ENCODE data around the gene ZBTB22. TPM values are rescaled to one million over a fixed set of nuclear protein-coding genes. Genes with fewer than 3 reads are reported as not detected.

The ZBTB22 gene
- polyA plus RNA-seq, 1 donor (not counting 4 experiments of a cell fraction or from before 2014, with no cell fraction given): 6.5 TPM

DNA sequence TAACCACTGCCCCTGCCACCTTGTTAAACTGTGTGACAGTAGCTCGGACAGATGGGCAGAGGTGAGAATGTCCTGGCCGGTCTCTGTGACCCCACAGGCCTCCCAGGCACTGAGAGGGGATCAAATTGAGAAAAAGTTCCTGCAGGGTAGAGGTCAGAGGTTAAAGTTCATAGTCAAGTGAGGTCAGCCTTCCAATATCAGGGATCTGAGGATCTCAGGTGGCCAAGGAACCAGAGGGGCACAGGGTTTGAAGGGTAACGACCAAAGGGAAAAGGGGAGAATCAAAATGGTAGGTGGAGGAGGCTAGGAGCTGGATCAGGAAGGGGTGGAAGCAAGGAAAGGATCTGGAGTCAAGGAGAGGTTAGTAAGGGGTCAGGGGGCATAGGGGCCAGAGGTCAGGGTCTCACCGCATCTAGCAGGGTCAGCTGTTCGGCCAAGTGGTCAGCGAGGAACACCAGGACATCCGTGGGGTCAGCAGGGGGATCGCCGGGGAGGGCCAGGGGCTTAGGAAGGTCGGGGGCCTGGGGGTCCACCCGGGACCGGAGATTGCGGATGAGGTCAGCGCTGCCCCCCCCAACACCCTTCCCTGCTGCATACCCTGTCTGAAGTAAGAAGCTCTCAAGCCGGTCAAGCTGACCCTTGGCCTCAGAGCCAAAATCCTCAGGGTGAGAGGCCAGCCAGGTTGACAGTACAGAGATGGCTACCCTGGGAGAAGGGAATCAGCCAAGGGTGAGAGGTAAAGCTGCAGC is 21.7 kb downstream of the ZBTB22 start:
- FAIRE-seq: no peak
- dilution Hi-C loops (cut with MboI; ENCODE audit: extremely low pct_ligation_motif_present, low sequenced_read_pairs): no loop called here
- peaks cover 26 to 33% of the 10 kb centered on the region in 2 experiments for H3K36me3 ChIP-seq (ENCODE audit: control insufficient read depth in 2 of 2, extremely low read depth in 1 of 2, insufficient read depth in 2 of 2, low read length in 2 of 2)

DNA sequence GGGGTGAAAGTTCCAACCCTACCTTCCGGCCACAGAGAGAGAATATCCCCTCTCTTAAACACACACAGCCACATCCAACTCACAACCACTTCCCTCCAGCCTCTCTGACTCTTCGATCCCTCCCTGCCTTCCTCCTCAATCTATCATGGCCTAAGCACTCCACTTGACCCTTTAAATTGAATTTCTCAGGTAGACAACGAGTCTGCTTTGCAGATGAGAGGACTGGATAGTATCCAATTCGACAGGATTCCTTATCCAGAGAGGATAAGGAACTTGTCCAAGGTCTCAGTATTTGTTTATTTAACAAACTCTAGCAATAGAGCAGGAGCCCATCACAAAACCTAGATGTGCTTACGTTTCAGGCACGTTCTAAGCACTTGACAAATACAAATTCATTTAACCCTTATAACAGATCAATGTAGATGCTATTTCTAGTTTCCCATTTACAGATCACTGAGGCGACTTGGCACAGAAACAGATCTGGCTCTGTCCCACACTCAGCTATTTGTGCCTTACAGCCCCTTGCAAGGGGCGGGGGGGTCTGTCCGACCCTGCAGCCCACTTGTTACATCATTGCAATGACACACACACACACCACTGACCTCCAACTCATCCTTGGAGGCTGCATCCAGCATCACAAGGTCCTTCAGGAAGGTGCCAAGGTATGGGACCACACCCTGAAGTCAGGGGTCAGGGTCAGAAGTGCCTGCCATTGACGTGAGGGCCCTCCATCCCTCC is 23.3 kb downstream of the ZBTB22 start:
- no peaks in the 10 kb centered on the region for H4K20me1 ChIP-seq (ENCODE audit: control insufficient read depth, extremely low read depth, insufficient read depth, low read length)
- H3K4me3 ChIP-seq (ENCODE audit: control insufficient read depth in 2 of 3, extremely low read depth in 1 of 3, insufficient read depth in 2 of 3, low read depth in 1 of 3, low read length in 3 of 3): no peak overlapping the region
- no peak overlapping the region for H3K9ac ChIP-seq (ENCODE audit: control insufficient read depth, extremely low read depth, insufficient read depth, low read length)
- peaks cover 24% of the 10 kb centered on the region for H3K4me1 ChIP-seq (ENCODE audit: control insufficient read depth, extremely low read depth, insufficient read depth, low read length)
- H3K9me3 ChIP-seq (ENCODE audit: control insufficient read depth, low read depth, low read length): no peaks in the 10 kb centered on the region
- no peak overlapping the region for H3K4me2 ChIP-seq (ENCODE audit: control insufficient read depth, extremely low read depth, insufficient read depth, low read depth, low read length)
- peaks cover 26 to 34% of the 10 kb centered on the region in 2 experiments for H3K36me3 ChIP-seq (ENCODE audit: control insufficient read depth in 2 of 2, extremely low read depth in 1 of 2, insufficient read depth in 2 of 2, low read length in 2 of 2)
- DNase-seq (ENCODE audit: low read depth, low spot score) (no peak), FAIRE-seq (no peak)
- dilution Hi-C loops (cut with MboI; ENCODE audit: extremely low pct_ligation_motif_present, low sequenced_read_pairs): no loop called here
- TF ChIP-seq, protein P1, sequence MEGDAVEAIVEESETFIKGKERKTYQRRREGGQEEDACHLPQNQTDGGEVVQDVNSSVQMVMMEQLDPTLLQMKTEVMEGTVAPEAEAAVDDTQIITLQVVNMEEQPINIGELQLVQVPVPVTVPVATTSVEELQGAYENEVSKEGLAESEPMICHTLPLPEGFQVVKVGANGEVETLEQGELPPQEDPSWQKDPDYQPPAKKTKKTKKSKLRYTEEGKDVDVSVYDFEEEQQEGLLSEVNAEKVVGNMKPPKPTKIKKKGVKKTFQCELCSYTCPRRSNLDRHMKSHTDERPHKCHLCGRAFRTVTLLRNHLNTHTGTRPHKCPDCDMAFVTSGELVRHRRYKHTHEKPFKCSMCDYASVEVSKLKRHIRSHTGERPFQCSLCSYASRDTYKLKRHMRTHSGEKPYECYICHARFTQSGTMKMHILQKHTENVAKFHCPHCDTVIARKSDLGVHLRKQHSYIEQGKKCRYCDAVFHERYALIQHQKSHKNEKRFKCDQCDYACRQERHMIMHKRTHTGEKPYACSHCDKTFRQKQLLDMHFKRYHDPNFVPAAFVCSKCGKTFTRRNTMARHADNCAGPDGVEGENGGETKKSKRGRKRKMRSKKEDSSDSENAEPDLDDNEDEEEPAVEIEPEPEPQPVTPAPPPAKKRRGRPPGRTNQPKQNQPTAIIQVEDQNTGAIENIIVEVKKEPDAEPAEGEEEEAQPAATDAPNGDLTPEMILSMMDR (optimal IDR thresholded peaks at IDR 0.05 in 1 of 3, IDR thresholded peaks at IDR 0.05 in 1 of 3, conservative IDR thresholded peaks at IDR 0.05 in 1 of 3; ENCODE audit: extremely low read depth in 1 of 3, insufficient read depth in 2 of 3, low read length in 3 of 3): no peak
- TF ChIP-seq EZH2 (IDR thresholded peaks at IDR 0.05; ENCODE audit: low read length): no peak
- no peak overlapping the region for H2AFZ ChIP-seq (ENCODE audit: control insufficient read depth, low read length)
- H3K79me2 ChIP-seq (ENCODE audit: control insufficient read depth, insufficient read depth, low read length): peaks cover 29% of the 10 kb centered on the region
- no peaks in the 10 kb centered on the region for H3K9me1 ChIP-seq (ENCODE audit: control insufficient read depth, extremely low read depth, insufficient read depth, low read length)
- H3K27ac ChIP-seq (ENCODE audit: control insufficient read depth, insufficient read depth, low read length): no peak overlapping the region
- no peaks in the 10 kb centered on the region for H3K27me3 ChIP-seq (ENCODE audit: control insufficient read depth, extremely low read depth, insufficient read depth, low read length)

More for the DNA sequence above, 21.7 kb downstream of the ZBTB22 start:
- peaks cover 19% of the 10 kb centered on the region for H3K79me2 ChIP-seq (ENCODE audit: control insufficient read depth, insufficient read depth, low read length)
- peaks cover 18% of the 10 kb centered on the region for H3K4me1 ChIP-seq (ENCODE audit: control insufficient read depth, extremely low read depth, insufficient read depth, low read length)
- no peak overlapping the region for H3K4me3 ChIP-seq (ENCODE audit: control insufficient read depth in 2 of 3, extremely low read depth in 1 of 3, insufficient read depth in 2 of 3, low read depth in 1 of 3, low read length in 3 of 3)
- no peaks in the 10 kb centered on the region for H3K9me1 ChIP-seq (ENCODE audit: control insufficient read depth, extremely low read depth, insufficient read depth, low read length)
- H3K9ac ChIP-seq (ENCODE audit: control insufficient read depth, extremely low read depth, insufficient read depth, low read length): no peak overlapping the region
- no peaks in the 10 kb centered on the region for H3K9me3 ChIP-seq (ENCODE audit: control insufficient read depth, low read depth, low read length)
- no peak overlapping the region for H3K4me2 ChIP-seq (ENCODE audit: control insufficient read depth, extremely low read depth, insufficient read depth, low read depth, low read length)
- DNase-seq (ENCODE audit: low read depth, low spot score): no peak
- no peak overlapping the region for H2AFZ ChIP-seq (ENCODE audit: control insufficient read depth, low read length)
- no peak overlapping the region for H3K27ac ChIP-seq (ENCODE audit: control insufficient read depth, insufficient read depth, low read length)
- no peaks in the 10 kb centered on the region for H4K20me1 ChIP-seq (ENCODE audit: control insufficient read depth, extremely low read depth, insufficient read depth, low read length)
- no peaks in the 10 kb centered on the region for H3K27me3 ChIP-seq (ENCODE audit: control insufficient read depth, extremely low read depth, insufficient read depth, low read length)
- TF ChIP-seq, protein P1 (optimal IDR thresholded peaks at IDR 0.05 in 1 of 3, IDR thresholded peaks at IDR 0.05 in 1 of 3, conservative IDR thresholded peaks at IDR 0.05 in 1 of 3; ENCODE audit: extremely low read depth in 1 of 3, insufficient read depth in 2 of 3, low read length in 3 of 3): no peak
- TF ChIP-seq EZH2 (IDR thresholded peaks at IDR 0.05; ENCODE audit: low read length): no peak
